ENCODE data around the gene GALNT10.

Gene GALNT10

DNA sequence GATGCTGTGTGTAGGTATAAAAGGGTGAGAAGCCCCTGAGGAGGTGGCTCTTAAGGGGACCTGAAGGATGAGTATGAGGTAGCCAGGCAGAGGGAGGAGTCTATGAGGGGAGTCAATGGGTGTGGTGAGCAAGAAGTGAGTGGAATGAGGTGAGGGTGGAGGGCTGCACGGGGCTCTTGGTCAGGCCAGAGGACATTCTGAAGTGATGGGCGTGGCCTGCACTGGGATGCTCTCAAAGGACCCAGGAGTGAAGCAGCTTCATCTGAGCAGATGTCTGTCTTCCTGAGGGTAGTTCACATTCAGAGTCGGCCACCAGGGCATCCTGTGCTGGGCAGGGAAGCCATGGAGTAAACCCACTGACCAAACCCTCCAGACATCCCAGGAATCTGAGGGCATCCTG, 210.1 kb downstream of the GALNT10 start:
- CTCF ChIA-PET: no interaction called here
- POLR2A ChIA-PET (ENCODE audit: low non-redundant PET): no interaction called here
- no peak for DNase-seq (ENCODE audit: low spot score)
- peak overlapping the region; percentile 8; the same call in 1 of the 2 replicates for H3K27ac ChIP-seq
- TF ChIP-seq CTCF (conservative IDR thresholded peaks at IDR 0.05; ENCODE audit: low read depth): no peak

DNA sequence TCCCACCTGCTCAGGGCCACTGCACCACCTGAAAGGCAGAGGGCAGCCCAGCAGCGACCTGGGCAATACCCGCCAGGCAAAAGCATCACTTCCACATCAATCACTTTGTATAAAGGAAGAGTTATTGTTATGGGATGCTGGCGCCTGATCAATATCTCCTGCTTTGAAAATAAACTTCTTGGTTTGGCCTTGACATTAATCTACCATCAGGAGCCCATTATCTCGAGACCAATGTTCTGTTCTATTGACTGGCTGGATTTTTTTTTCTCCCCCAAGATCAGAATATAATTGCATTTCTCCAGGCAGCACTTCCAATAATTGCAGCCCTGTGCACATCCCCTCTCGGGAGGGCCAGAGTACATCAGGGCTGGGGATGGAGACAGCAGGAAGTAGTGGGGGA, 210.8 kb downstream of the GALNT10 start:
- peak overlapping the region; percentile 21; the same call in 1 of the 2 replicates for H3K27ac ChIP-seq
- POLR2A ChIA-PET (ENCODE audit: low non-redundant PET): no interaction called here
- CTCF ChIA-PET: interaction anchor here (0.6 kb wide), 1 partner anchor 163 kb away, joined by 3 read pairs; no protein-coding TSS in a partner anchor
- no peak for DNase-seq (ENCODE audit: low spot score)
- no peak for TF ChIP-seq CTCF (conservative IDR thresholded peaks at IDR 0.05; ENCODE audit: low read depth)

DNA sequence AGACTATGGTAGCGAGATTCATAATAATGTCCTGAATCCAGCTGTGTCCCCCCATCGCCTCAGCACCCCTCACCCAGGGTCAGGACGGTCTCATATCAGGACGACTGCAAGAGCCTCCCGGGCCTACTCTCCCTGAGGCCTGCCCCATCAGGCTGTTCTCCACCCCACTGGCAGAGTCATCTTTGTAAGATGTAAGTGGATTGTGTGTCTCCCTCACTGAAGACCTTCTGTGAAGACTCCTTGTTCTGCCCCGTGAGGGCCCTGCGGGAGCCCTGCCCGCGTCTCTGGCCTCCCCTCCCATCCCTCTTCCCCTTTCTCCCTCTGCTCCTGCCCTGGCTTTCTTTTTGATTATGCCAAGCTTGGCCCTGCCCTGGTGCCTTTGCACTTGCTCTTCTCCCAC, 211.4 kb downstream of the GALNT10 start:
- no peak for TF ChIP-seq CTCF (conservative IDR thresholded peaks at IDR 0.05; ENCODE audit: low read depth)
- ChIA-PET POLR2A (ENCODE audit: low non-redundant PET) (no interaction called here), CTCF (no interaction called here)
- peak overlapping the region; percentile 21; the same call in 1 of the 2 replicates for H3K27ac ChIP-seq
- DNase-seq (ENCODE audit: low spot score): no peak

GRCh38 chr5:154402611-154403010, 212.1 kb downstream of the GALNT10 start:
- ChIA-PET CTCF (no interaction called here), POLR2A (ENCODE audit: low non-redundant PET) (no interaction called here)
- TF ChIP-seq CTCF (conservative IDR thresholded peaks at IDR 0.05; ENCODE audit: low read depth): no peak
- peak overlapping the region; percentile 21 for H3K27ac ChIP-seq
- no peak for DNase-seq (ENCODE audit: low spot score)

- peak overlapping the region; percentile 21 for H3K27ac ChIP-seq
- POLR2A ChIA-PET (ENCODE audit: low non-redundant PET): no interaction called here
- CTCF ChIA-PET: interaction anchor here (4.9 kb wide), 1 partner anchor 331 kb away, joined by 33 read pairs; no protein-coding TSS in a partner anchor
- DNase-seq (ENCODE audit: low spot score): no peak
- no peak for TF ChIP-seq CTCF (conservative IDR thresholded peaks at IDR 0.05; ENCODE audit: low read depth)
Measured at GRCh38 chr5:154403234-154403633, 212.7 kb downstream of the GALNT10 start.

DNA sequence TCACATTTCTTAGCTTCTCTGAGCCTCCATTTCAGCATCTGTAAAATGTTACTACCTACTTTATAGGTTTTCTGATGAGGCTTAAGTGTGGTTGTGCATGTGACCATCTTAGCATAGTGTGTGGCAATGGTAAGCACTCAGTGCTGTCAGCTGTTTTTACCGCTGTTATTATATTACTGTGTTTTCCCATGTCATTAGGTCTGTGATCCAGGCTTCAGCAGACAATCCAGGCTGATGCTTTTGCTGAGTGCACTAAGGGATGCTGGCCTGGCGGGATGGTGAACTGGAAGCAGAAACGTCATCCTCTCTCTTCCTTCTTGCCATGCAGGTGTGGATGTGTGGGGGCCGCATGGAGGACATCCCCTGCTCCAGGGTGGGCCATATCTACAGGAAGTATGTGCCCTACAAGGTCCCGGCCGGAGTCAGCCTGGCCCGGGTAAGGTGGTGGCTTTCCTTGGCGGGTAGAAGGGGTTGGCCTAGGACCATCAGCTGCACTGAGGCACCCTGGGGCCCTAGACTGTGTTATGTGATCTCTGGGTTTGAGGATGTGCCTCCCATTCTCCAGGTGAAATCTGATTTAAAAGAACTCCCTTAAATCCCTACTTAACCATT, 213.3 kb downstream of the GALNT10 start:
- ChIA-PET CTCF (interaction anchor here (0.6 to 4.9 kb wide), 7 partner anchors 127 to 431 kb away, joined by 3 to 33 read pairs (median 6); no protein-coding TSS in a partner anchor), POLR2A (ENCODE audit: low non-redundant PET) (no interaction called here)
- no peak for TF ChIP-seq CTCF (conservative IDR thresholded peaks at IDR 0.05; ENCODE audit: low read depth)
- no peak for DNase-seq (ENCODE audit: low spot score)
- no peak overlapping the region for H3K27ac ChIP-seq

Measured in RWPE1 (cell line).